Measurements from ENCODE around the gene EPN3. TPM values are rescaled to one million over a fixed set of nuclear protein-coding genes. Genes with fewer than 3 reads are reported as not detected.

Gene EPN3
- total and polyA plus RNA-seq, 2 experiments from 2014 or later: 2.7 to 11.5 TPM

DNA sequence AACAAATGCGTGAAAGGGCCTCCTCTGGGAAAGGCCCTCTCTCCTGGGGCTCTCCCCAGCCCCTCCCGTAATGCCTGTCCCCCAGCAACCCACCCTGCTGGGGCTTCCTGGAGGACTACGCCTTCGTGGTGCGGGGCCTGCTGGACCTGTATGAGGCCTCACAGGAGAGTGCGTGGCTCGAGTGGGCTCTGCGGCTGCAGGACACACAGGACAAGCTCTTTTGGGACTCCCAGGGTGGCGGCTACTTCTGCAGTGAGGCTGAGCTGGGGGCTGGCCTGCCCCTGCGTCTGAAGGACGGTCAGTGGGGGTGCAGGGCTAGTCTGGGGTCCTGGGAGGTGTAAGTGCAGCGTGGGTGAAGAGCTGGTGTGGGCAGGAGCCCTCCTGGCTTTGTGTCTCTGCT is 19.3 kb downstream of the EPN3 start:
- Histone ChIP-seq H2AFZ (no peak overlapping the region), H3K4me1 (ENCODE audit: insufficient read depth) (peaks cover 8% of the 10 kb centered on the region), H3K36me3 (replicated peaks; ENCODE audit: insufficient read depth, low read depth) (no peaks in the 10 kb centered on the region), H3K4me2 (no peak overlapping the region), H3K9me2 (replicated peaks; ENCODE audit: insufficient read depth) (no peaks in the 10 kb centered on the region), H4K20me1 (ENCODE audit: insufficient read depth, poor library complexity, severe bottlenecking) (no peaks in the 10 kb centered on the region), H3K4me3 (no peak overlapping the region), H3K27ac (no peak overlapping the region), H3K27me3 (no peaks in the 10 kb centered on the region), H3K9me3 (ENCODE audit: low read depth) (no peaks in the 10 kb centered on the region), H3K79me2 (peaks cover 7% of the 10 kb centered on the region)
- 95% methylated on average over 11 of the region's 12 CpGs for WGBS (ENCODE audit: low lambda C conversion rate, missing lambda C conversion rate)
- TF ChIP-seq EZH2phosphoT487 (IDR thresholded peaks at IDR 0.05; ENCODE audit: low read depth, severe bottlenecking, unreplicated experiment) (no peak), EZH2 (IDR thresholded peaks at IDR 0.05; ENCODE audit: borderline replicate concordance) (no peak), CTCF (IDR thresholded peaks at IDR 0.05; ENCODE audit: poor library complexity) (no peak)
- no peak for DNase-seq (ENCODE audit: low spot score)

- H3K4me1 ChIP-seq (ENCODE audit: insufficient read depth): peaks cover 7% of the 10 kb centered on the region
- no peaks in the 10 kb centered on the region for H3K9me2 ChIP-seq (replicated peaks; ENCODE audit: insufficient read depth)
- H2AFZ ChIP-seq: no peak overlapping the region
- DNase-seq (ENCODE audit: low spot score): no peak
- H4K20me1 ChIP-seq (ENCODE audit: insufficient read depth, poor library complexity, severe bottlenecking): no peaks in the 10 kb centered on the region
- H3K79me2 ChIP-seq: no peaks in the 10 kb centered on the region
- no peaks in the 10 kb centered on the region for H3K9me3 ChIP-seq (ENCODE audit: low read depth)
- no peak overlapping the region for H3K4me3 ChIP-seq
- no peak overlapping the region for H3K4me2 ChIP-seq
- peaks cover 12% of the 10 kb centered on the region for H3K27me3 ChIP-seq
- WGBS (ENCODE audit: low lambda C conversion rate, missing lambda C conversion rate): 94% methylated on average over 17 of the region's 17 CpGs
- H3K36me3 ChIP-seq (replicated peaks; ENCODE audit: insufficient read depth, low read depth): no peaks in the 10 kb centered on the region
- H3K27ac ChIP-seq: no peak overlapping the region
- TF ChIP-seq EZH2 (IDR thresholded peaks at IDR 0.05; ENCODE audit: borderline replicate concordance) (no peak), EZH2phosphoT487 (IDR thresholded peaks at IDR 0.05; ENCODE audit: low read depth, severe bottlenecking, unreplicated experiment) (no peak), CTCF (IDR thresholded peaks at IDR 0.05; ENCODE audit: poor library complexity) (no peak)
Observed at GRCh38 chr17:50554201-50554600, 21.7 kb downstream of the EPN3 start.

DNA sequence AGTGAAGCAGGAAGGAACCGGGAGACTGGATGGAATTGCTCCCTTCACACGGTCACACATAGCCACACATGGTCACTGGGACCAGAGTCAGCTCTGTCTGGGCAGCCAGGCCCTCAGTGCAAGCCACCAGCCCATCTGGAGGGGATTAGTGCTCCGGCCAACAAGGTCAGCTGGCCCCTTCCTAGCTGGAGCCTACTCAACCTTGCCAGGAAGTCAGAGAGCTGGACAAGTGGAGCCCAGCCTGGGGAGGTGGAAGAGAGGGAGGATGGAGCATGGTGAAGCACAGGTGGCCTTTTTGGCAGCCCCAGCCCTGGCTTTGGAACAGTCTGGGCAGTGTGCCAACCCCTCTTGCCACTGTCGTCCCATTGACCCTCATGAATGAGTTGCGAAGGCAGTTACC is 24.3 kb downstream of the EPN3 start:
- Histone ChIP-seq H3K36me3 (replicated peaks; ENCODE audit: insufficient read depth, low read depth) (no peaks in the 10 kb centered on the region), H3K79me2 (no peaks in the 10 kb centered on the region), H3K4me2 (no peak overlapping the region), H2AFZ (no peak overlapping the region), H3K9me3 (ENCODE audit: low read depth) (no peaks in the 10 kb centered on the region), H3K9me2 (replicated peaks; ENCODE audit: insufficient read depth) (no peaks in the 10 kb centered on the region), H3K27me3 (peaks cover 28% of the 10 kb centered on the region), H3K4me1 (ENCODE audit: insufficient read depth) (peaks cover 21% of the 10 kb centered on the region), H4K20me1 (ENCODE audit: insufficient read depth, poor library complexity, severe bottlenecking) (no peaks in the 10 kb centered on the region), H3K27ac (no peak overlapping the region), H3K4me3 (no peak overlapping the region)
- TF ChIP-seq EZH2 (IDR thresholded peaks at IDR 0.05; ENCODE audit: borderline replicate concordance) (no peak), CTCF (IDR thresholded peaks at IDR 0.05; ENCODE audit: poor library complexity) (no peak), EZH2phosphoT487 (IDR thresholded peaks at IDR 0.05; ENCODE audit: low read depth, severe bottlenecking, unreplicated experiment) (no peak)
- no peak for DNase-seq (ENCODE audit: low spot score)
- 70% methylated on average over 5 of the region's 5 CpGs for WGBS (ENCODE audit: low lambda C conversion rate, missing lambda C conversion rate)

DNA sequence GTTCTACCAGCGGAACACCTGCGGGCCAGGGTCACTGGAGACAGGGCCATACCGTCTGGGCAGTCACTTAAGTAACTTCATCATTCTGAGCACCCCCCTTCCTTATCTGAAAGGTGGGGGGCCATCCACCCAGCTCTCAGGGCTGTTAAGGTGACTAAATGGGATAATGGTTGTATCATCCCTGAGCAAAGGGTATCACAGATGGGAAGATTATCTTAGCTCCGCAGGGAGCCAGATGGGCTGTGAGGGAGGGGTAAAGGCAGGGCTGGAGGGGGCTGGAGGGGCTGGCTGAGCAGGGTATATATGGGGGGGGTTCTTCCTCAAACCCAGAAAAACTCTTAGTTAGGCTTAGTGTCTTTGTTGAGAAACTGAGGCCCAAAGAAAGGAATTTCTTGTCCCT is 25.1 kb downstream of the EPN3 start:
- Histone ChIP-seq H3K4me3 (no peak overlapping the region), H3K9me3 (ENCODE audit: low read depth) (no peaks in the 10 kb centered on the region), H3K27ac (no peak overlapping the region), H2AFZ (no peak overlapping the region), H3K9me2 (replicated peaks; ENCODE audit: insufficient read depth) (no peaks in the 10 kb centered on the region), H3K79me2 (no peaks in the 10 kb centered on the region), H4K20me1 (ENCODE audit: insufficient read depth, poor library complexity, severe bottlenecking) (no peaks in the 10 kb centered on the region), H3K36me3 (replicated peaks; ENCODE audit: insufficient read depth, low read depth) (no peaks in the 10 kb centered on the region), H3K27me3 (peaks cover 35% of the 10 kb centered on the region), H3K4me1 (ENCODE audit: insufficient read depth) (peaks cover 27% of the 10 kb centered on the region), H3K4me2 (no peak overlapping the region)
- DNase-seq (ENCODE audit: low spot score): no peak
- WGBS (ENCODE audit: low lambda C conversion rate, missing lambda C conversion rate): 82% methylated on average over 4 of the region's 4 CpGs
- TF ChIP-seq EZH2 (IDR thresholded peaks at IDR 0.05; ENCODE audit: borderline replicate concordance): no peak
- no peak for TF ChIP-seq EZH2phosphoT487 (IDR thresholded peaks at IDR 0.05; ENCODE audit: low read depth, severe bottlenecking, unreplicated experiment)
- no peak for TF ChIP-seq CTCF (IDR thresholded peaks at IDR 0.05; ENCODE audit: poor library complexity)
